ENCODE data around the gene MEIOC. TPM values are rescaled to one million over a fixed set of nuclear protein-coding genes. Genes with fewer than 3 reads are reported as not detected.

The MEIOC gene
- total RNA-seq, 1 experiment from 2014 or later: 3.0 TPM

DNA sequence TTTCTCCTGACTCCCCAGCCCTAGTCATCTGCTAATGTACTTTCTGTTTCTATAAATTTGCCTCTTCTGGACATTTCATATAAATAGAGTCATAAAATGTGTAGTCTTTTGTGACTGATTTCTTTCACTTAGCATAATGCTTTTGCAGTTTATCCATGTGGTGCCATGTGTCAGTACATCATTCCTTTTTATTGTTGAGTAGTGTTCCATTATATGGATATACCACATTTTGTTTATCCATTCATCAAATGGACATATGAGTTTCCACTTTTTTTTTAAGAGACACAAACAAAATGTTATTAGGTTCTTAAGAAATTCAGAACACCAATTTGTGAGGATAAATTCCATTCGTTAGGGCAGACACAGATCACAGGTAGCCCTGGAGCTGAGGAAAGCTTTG lies 63.2 kb downstream of the MEIOC start:
- Histone ChIP-seq H3K79me2 (ENCODE audit: insufficient read depth, low read length) (no peaks in the 10 kb centered on the region), H3K27me3 (ENCODE audit: insufficient read depth, low read length) (no peaks in the 10 kb centered on the region), H2BK20ac (ENCODE audit: low read depth, low read length, poor library complexity, severe bottlenecking) (no peak overlapping the region), H2AK5ac (ENCODE audit: insufficient read length, low read length) (no peak overlapping the region), H3K27ac (ENCODE audit: insufficient read length, low read depth, low read length) (no peak overlapping the region), H2BK5ac (ENCODE audit: insufficient read length, low read length) (no peak overlapping the region), H4K8ac (replicated peaks; ENCODE audit: insufficient read length, low read depth, low read length) (no peak overlapping the region), H2BK12ac (ENCODE audit: insufficient read length, low read depth, low read length) (no peak overlapping the region), H3K14ac (ENCODE audit: insufficient read depth, low read length) (no peak overlapping the region), H3K79me1 (ENCODE audit: insufficient read depth, low read depth, low read length, poor library complexity, severe bottlenecking) (peaks cover 4% of the 10 kb centered on the region), H4K20me1 (ENCODE audit: control insufficient read depth, insufficient read depth, insufficient read length) (no peaks in the 10 kb centered on the region), H3K4me1 (ENCODE audit: insufficient read depth, low read length) (no peaks in the 10 kb centered on the region), H3K23ac (ENCODE audit: insufficient read length, low read depth, low read length) (no peak overlapping the region), H2BK120ac (ENCODE audit: low read depth, low read length, poor library complexity, severe bottlenecking) (no peak overlapping the region), H3T11ph (ENCODE audit: low read length) (no peak overlapping the region), H2AFZ (ENCODE audit: low read length) (no peak overlapping the region), H4K5ac (ENCODE audit: insufficient read length, low read depth, low read length) (no peak overlapping the region), H3K9ac (ENCODE audit: extremely low read depth, insufficient read length, low read length) (no peak overlapping the region), H2BK15ac (ENCODE audit: low read depth, low read length) (no peak overlapping the region), H4K91ac (ENCODE audit: insufficient read length, low read depth, low read length) (no peak overlapping the region), H3K18ac (ENCODE audit: insufficient read length, low read depth, low read length) (no peak overlapping the region), H3K4me2 (ENCODE audit: insufficient read depth, insufficient read length, low read length) (no peak overlapping the region), H3K4ac (ENCODE audit: low read depth, low read length) (no peak overlapping the region), H3K9me3 (ENCODE audit: control insufficient read depth, low read depth, low read length) (no peaks in the 10 kb centered on the region), H3K56ac (ENCODE audit: insufficient read length, low read depth, low read length) (no peak overlapping the region), H3K23me2 (ENCODE audit: insufficient read length, low read depth, low read length, poor library complexity, severe bottlenecking) (no peaks in the 10 kb centered on the region)
- H3K4me3 Mint-ChIP-seq: no peak overlapping the region
- no peak for DNase-seq
- H3K36me3 Mint-ChIP-seq (ENCODE audit: insufficient read depth in 1 of 3, low read depth in 3 of 3): peaks cover 21 to 66% (median 59%) of the 10 kb centered on the region in 3 experiments; a peak in 6 of 7 replicates
- H3K27me3 Mint-ChIP-seq (ENCODE audit: low read depth): no peaks in the 10 kb centered on the region
- WGBS (ENCODE audit: extremely low coverage, insufficient read length, low lambda C conversion rate): no CpG with 5 or more reads among the region's 1 CpG
- no peaks in the 10 kb centered on the region for H3K4me1 Mint-ChIP-seq
- no peak for TF ChIP-seq CTCF (conservative IDR thresholded peaks at IDR 0.05)
- no peaks in the 10 kb centered on the region for H3K9me3 Mint-ChIP-seq
- H3K27ac Mint-ChIP-seq: no peak overlapping the region

Data from H9 (cell line).